Retinal pigment epithelial cell (primary cell): ENCODE measurements around the gene MIA3.

Experiments
- DNase-seq: peaks from one replicate; pipeline ENCODE4 v3.0.0-alpha.2; 2010; ENCODE audit warnings: low read depth
- H3K4me3 ChIP-seq: 2 replicates; pipeline ENCODE4 v1.5.1; 2011; ENCODE audit warnings: mild to moderate bottlenecking, low read length, control low read depth, moderate library complexity
- TF ChIP-seq, protein P1 (sequence below): conservative IDR thresholded peaks from 2 replicates; pipeline ENCODE4 v1.5.1; 2011; ENCODE audit warnings: low read depth, low read length, control low read depth, inconsistent platforms

Gene MIA3

DNA sequence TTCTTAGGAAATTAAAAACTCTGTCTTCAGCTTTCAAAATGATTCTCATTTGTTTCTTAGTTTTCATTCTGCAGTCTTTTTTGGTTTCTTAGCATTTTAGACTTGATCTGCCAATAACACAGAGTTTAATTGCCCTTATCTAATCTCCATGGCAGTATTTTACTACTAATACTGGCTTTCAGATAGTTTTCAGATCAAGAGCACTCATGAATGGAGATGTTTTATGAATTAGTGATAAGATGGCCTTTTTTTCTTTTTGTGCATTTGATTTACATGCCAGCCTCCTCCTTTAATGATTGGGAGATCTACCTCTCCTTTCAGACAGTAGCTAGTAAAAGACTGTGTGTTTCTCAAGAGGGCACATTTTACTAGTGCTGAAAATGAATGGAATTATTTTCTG is 5.6 kb downstream of the MIA3 start:
- no peak overlapping the region for H3K4me3 ChIP-seq
- TF ChIP-seq, protein P1, sequence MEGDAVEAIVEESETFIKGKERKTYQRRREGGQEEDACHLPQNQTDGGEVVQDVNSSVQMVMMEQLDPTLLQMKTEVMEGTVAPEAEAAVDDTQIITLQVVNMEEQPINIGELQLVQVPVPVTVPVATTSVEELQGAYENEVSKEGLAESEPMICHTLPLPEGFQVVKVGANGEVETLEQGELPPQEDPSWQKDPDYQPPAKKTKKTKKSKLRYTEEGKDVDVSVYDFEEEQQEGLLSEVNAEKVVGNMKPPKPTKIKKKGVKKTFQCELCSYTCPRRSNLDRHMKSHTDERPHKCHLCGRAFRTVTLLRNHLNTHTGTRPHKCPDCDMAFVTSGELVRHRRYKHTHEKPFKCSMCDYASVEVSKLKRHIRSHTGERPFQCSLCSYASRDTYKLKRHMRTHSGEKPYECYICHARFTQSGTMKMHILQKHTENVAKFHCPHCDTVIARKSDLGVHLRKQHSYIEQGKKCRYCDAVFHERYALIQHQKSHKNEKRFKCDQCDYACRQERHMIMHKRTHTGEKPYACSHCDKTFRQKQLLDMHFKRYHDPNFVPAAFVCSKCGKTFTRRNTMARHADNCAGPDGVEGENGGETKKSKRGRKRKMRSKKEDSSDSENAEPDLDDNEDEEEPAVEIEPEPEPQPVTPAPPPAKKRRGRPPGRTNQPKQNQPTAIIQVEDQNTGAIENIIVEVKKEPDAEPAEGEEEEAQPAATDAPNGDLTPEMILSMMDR: no peak
- no peak for DNase-seq

DNA sequence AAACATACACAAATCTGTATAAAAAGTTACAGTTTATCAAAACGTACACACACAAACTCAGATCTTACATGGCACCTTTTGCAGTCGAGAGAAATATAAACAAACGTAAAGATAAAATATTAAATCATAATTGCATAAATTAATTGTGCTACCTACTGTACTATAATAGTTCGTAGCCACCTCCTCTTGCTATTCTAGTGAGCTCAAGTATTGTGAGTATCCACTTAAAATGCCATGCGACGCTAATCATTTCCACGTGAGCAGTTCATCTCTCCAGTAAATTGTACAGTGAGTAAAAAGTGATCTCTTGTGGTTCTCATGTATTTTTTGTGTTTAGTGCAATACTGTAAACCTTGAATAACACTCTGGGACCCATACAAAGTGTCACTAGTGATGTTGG is 6.3 kb downstream of the MIA3 start:
- no peak for DNase-seq
- TF ChIP-seq, protein P1: no peak
- no peak overlapping the region for H3K4me3 ChIP-seq

DNA sequence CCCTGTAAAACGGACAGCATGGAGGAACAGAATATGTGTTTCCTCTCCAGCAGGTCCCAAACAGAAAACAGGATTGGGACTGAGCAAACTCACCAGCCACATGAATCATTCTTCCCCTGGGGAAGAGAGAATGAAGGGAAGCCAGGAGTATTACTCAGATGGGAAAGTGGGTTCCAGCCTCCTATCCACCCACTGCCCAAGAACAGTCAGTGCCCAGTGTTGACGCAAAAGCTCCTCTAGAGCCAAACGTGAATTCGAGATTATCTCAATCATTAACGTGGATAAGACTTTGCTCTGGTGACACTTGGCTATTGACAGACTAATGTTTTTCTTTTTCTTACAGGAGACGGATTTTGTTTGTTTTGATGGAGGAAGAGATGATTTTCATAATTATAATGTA is 9.3 kb downstream of the MIA3 start:
- TF ChIP-seq, protein P1: no peak
- H3K4me3 ChIP-seq: no peak overlapping the region
- DNase-seq: no peak

DNA sequence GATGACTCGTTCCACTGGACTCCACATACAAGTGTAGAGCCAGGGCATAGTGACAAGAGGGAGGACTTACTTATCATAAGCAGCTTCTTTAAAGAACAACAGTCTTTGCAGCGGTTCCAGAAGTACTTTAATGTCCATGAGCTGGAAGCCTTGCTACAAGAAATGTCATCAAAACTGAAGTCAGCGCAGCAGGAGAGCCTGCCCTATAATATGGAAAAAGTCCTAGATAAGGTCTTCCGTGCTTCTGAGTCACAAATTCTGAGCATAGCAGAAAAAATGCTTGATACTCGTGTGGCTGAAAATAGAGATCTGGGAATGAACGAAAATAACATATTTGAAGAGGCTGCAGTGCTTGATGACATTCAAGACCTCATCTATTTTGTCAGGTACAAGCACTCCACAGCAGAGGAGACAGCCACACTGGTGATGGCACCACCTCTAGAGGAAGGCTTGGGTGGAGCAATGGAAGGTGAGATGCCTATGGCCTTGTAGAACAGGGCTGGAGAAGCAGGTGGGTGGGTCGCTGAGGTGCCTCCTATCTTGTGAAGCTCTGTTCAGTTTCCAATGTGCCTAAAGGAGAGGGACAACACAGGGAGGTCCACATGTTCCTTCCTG is 12.1 kb downstream of the MIA3 start:
- no peak overlapping the region for H3K4me3 ChIP-seq
- TF ChIP-seq, protein P1: no peak
- DNase-seq: no peak

DNA sequence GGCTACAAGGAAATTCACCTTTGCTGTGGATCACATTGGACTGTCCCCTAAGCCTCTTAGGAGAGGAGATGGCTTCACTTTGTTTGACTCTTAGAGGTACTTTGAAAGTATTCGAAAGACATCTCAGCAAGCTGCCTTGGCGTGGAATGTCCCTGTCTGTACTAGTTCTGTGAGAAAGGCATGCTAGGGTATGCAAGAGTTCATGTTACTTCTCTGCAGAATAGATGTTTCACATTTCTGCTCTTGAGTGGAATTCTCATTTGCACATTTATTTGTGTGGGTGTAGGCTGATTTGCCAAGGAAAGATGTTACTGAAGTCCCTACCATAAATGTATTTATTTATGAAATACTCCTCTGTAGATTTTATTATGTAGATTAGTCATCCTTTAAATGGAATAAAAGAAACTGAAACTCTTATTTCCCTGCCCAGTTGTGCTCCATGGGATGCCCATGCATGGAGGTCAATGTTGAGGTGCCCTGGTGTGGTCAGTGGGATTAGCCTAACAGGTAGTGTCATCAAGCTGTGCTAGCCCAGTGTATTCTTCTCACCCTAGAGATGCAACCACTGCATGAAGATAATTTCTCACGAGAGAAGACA is 13.8 kb downstream of the MIA3 start:
- TF ChIP-seq, protein P1: no peak
- no peak overlapping the region for H3K4me3 ChIP-seq
- DNase-seq: no peak

DNA sequence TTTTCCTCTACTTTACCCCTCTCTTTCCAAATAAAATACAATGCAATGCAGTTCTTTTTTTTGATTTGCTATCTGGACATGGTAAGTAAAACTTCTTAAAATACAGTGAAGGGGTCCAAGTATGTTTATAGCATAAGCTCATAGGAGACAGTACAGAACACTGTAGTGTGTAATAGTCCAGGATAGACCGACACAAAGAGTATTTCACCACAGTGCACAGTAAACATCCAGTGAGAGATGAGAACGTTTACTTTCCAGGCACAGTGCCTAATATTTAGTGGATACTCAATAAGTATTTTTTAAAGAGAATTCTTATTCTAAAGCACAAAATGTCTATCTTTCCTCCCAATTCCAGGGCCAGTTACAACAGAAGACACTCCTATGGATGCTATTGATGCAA is 14.9 kb downstream of the MIA3 start:
- DNase-seq: no peak
- TF ChIP-seq, protein P1: no peak
- H3K4me3 ChIP-seq: no peak overlapping the region
